OCI-LY7 (cell line): ENCODE data around the gene TOR1A. TPM values are rescaled to one million over a fixed set of nuclear protein-coding genes. Genes with fewer than 3 reads are reported as not detected.

ENCODE experiments used
- BruUV-seq: library from RNA; stranded (reverse); fragments of 400-500 nt; replicated peaks from 2 replicates; lab custom pipeline; 2021; lab: Mats Ljungman, UMichigan
- CTCF ChIA-PET: fragments of 300-600 bp; sonication (Branson Sonifier 250); formaldehyde crosslinking; loops from one replicate; lab custom pipeline; 2022; ENCODE audit warnings: antibody characterized with exemption; ENCODE audit not compliant: unreplicated experiment; lab: Charles Lee
- POLR2A ChIA-PET: fragments of 300-600 bp; sonication (Branson Sonifier 250); formaldehyde crosslinking; loops from one replicate; lab custom pipeline; 2022; ENCODE audit warnings: antibody characterized with exemption; lab: Charles Lee
- DNase-seq: peaks from one replicate; pipeline ENCODE4 v3.0.0-alpha.2; 2015; ENCODE audit warnings: low spot score
- H2AFZ ChIP-seq: fragments of 200-600 bp; sonication (generic), shearing (Covaris generic); 2 replicates; pipeline ENCODE4 v1.6.1; 2014; ENCODE audit warnings: mild to moderate bottlenecking, antibody characterized with exemption, low read length, moderate library complexity
- H3K27ac ChIP-seq: fragments of 200-600 bp; sonication (generic); 2 replicates; pipeline ENCODE4 v1.5.1; 2014; ENCODE audit warnings: mixed run types, low read depth, mild to moderate bottlenecking, moderate library complexity, low read length, inconsistent platforms; ENCODE audit not compliant: poor library complexity, severe bottlenecking
- H3K36me3 ChIP-seq: fragments of 200-600 bp; sonication (generic); 2 replicates; pipeline ENCODE4 v1.6.1; 2014; ENCODE audit warnings: mild to moderate bottlenecking, antibody characterized with exemption, low read length, moderate library complexity, mixed read lengths; ENCODE audit not compliant: insufficient read depth
- H3K4me1 ChIP-seq: fragments of 200-600 bp; sonication (generic); 2 replicates; pipeline ENCODE4 v1.5.1; 2014; ENCODE audit warnings: mild to moderate bottlenecking, low read length; ENCODE audit not compliant: insufficient read depth, poor library complexity, severe bottlenecking
- H3K4me2 ChIP-seq: fragments of 200-600 bp; sonication (generic); 2 replicates; pipeline ENCODE4 v1.6.1; 2014; ENCODE audit warnings: mild to moderate bottlenecking, low read length
- H3K4me3 ChIP-seq: fragments of 200-600 bp; sonication (generic); 2 replicates; pipeline ENCODE4 v1.5.1; 2014; ENCODE audit warnings: mild to moderate bottlenecking, low read depth, low read length; ENCODE audit not compliant: poor library complexity, severe bottlenecking
- H3K79me2 ChIP-seq: fragments of 200-600 bp; sonication (generic); 2 replicates; pipeline ENCODE4 v1.6.1; 2016; ENCODE audit warnings: low read depth, mild to moderate bottlenecking, low read length, moderate library complexity, mixed read lengths; ENCODE audit not compliant: insufficient read depth
- H3K9me2 ChIP-seq: fragments of 200-600 bp; sonication (generic); 2 replicates; pipeline ENCODE4 v1.6.1; 2016; ENCODE audit warnings: mild to moderate bottlenecking, low read length, mixed read lengths; ENCODE audit not compliant: insufficient read depth
- H3K9me3 ChIP-seq: fragments of 200-600 bp; sonication (generic); 2 replicates; pipeline ENCODE4 v1.6.1; 2014; ENCODE audit warnings: mild to moderate bottlenecking, mixed run types, low read length, mixed read lengths
- H4K20me1 ChIP-seq: fragments of 200-600 bp; sonication (generic); 2 replicates; pipeline ENCODE4 v1.6.1; 2014; ENCODE audit warnings: mild to moderate bottlenecking, antibody characterized with exemption, low read length, moderate library complexity, mixed read lengths; ENCODE audit not compliant: insufficient read depth
- EZH2phosphoT487 ChIP-seq: fragments of 200-600 bp; sonication (generic); IDR thresholded peaks from 2 replicates; pipeline ENCODE4 v1.6.1; 2018; ENCODE audit warnings: low read depth, borderline replicate concordance, mild to moderate bottlenecking, mixed run types, antibody characterized with exemption, low read length, moderate library complexity, mixed read lengths
- intact Hi-C: fragments of 100-400 bp; cut with micrococcal nuclease; formaldehyde crosslinking; loops from one replicate; pipeline ENCODE4 v1.10.0; 2022; ENCODE audit not compliant: unreplicated experiment
- total RNA-seq, 2 experiments: library from RNA; depleted of rRNA in 1 of 2; stranded (reverse); fragments of >200 nt in 1 of 2; shearing (Covaris generic) in 1 of 2; gene quantifications; 2 replicates each; pipeline ENCODE4 v1.2.3, GENCODE V29; 2014 to 2022
- TF ChIP-seq, protein P1 (sequence below): fragments of 200-600 bp; sonication (generic); conservative IDR thresholded peaks from 2 replicates; pipeline ENCODE4 v1.5.1; 2014; ENCODE audit warnings: mild to moderate bottlenecking, antibody characterized with exemption, low read length, moderate library complexity, mixed read lengths

The TOR1A gene
- total RNA-seq, 2 experiments from 2014 or later = 32.7 to 37.0 TPM

DNA sequence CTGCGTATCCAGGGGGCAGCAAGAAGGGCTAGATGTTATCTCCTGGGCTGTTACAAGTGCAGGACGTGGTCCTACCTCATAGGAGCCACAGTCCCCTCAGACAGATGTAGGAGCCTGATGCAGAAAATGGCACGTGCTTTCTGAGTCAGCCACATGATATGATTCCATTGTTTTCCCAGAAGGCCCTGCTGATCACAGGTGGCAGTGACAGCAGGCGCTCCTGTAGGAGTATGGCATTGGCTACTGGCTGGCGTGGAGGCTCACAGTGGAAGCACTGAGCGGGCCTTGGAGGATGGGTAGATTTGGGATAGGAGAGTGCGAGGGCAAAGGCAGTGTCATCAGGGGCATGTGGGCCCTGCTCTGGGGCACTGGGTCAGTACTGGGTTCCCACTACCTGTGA is 33.3 kb upstream of the TOR1A start:
- DNase-seq = no peak
- H3K36me3 ChIP-seq = peaks cover 41% of the 10 kb centered on the region
- H3K4me3 ChIP-seq = no peak overlapping the region
- TF ChIP-seq, protein P1, sequence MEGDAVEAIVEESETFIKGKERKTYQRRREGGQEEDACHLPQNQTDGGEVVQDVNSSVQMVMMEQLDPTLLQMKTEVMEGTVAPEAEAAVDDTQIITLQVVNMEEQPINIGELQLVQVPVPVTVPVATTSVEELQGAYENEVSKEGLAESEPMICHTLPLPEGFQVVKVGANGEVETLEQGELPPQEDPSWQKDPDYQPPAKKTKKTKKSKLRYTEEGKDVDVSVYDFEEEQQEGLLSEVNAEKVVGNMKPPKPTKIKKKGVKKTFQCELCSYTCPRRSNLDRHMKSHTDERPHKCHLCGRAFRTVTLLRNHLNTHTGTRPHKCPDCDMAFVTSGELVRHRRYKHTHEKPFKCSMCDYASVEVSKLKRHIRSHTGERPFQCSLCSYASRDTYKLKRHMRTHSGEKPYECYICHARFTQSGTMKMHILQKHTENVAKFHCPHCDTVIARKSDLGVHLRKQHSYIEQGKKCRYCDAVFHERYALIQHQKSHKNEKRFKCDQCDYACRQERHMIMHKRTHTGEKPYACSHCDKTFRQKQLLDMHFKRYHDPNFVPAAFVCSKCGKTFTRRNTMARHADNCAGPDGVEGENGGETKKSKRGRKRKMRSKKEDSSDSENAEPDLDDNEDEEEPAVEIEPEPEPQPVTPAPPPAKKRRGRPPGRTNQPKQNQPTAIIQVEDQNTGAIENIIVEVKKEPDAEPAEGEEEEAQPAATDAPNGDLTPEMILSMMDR = no peak
- TF ChIP-seq EZH2phosphoT487 = no peak
- H3K27ac ChIP-seq = no peak overlapping the region
- no peaks in the 10 kb centered on the region for H3K9me2 ChIP-seq
- no peaks in the 10 kb centered on the region for H3K9me3 ChIP-seq
- ChIA-PET POLR2A (interaction anchor here (0.6 kb wide), 1 partner anchor 264 kb away, joined by 3 read pairs; no protein-coding TSS in a partner anchor), CTCF (no interaction called here)
- H3K4me1 ChIP-seq = no peaks in the 10 kb centered on the region
- no peak overlapping the region for H3K4me2 ChIP-seq
- no TSS peak for BruUV-seq
- no peaks in the 10 kb centered on the region for H4K20me1 ChIP-seq
- no peak overlapping the region for H2AFZ ChIP-seq
- H3K79me2 ChIP-seq = no peaks in the 10 kb centered on the region
- intact Hi-C loops = no loop called here

DNA sequence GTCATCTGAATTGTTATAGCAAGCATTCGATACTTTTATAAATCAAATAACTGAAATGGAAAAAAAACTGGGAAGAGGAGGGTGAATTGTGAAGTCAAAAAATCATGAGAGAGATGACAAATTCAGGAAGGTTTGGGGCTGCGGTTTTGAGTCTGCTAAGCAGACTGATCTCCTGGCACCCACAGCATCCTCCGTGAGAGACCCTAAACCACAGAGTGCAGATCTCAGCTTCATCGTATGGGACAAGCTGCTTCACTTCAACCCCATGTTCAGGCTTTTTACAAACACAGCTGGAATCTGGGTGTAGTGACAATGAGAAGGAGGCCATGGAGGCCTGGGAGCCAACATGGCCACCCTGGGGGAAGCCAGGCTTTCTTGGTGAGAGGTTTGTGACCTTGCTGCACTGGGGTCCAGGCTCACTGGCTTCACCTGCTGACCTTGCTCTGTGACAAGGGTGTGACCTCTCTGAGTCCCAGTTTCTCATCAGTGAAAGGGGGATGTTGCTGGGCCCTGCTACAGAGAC is 30.7 kb upstream of the TOR1A start:
- no peak for DNase-seq
- Histone ChIP-seq H3K9me2 (no peaks in the 10 kb centered on the region), H3K79me2 (no peaks in the 10 kb centered on the region), H2AFZ (no peak overlapping the region), H3K4me2 (no peak overlapping the region), H3K36me3 (peaks cover 27% of the 10 kb centered on the region), H3K27ac (no peak overlapping the region), H3K9me3 (no peaks in the 10 kb centered on the region), H3K4me1 (no peaks in the 10 kb centered on the region), H4K20me1 (no peaks in the 10 kb centered on the region), H3K4me3 (no peak overlapping the region)
- TF ChIP-seq, protein P1 = no peak
- TF ChIP-seq EZH2phosphoT487 = no peak
- CTCF ChIA-PET = no interaction called here
- POLR2A ChIA-PET = no interaction called here
- intact Hi-C loops = no loop called here
- no TSS peak for BruUV-seq

DNA sequence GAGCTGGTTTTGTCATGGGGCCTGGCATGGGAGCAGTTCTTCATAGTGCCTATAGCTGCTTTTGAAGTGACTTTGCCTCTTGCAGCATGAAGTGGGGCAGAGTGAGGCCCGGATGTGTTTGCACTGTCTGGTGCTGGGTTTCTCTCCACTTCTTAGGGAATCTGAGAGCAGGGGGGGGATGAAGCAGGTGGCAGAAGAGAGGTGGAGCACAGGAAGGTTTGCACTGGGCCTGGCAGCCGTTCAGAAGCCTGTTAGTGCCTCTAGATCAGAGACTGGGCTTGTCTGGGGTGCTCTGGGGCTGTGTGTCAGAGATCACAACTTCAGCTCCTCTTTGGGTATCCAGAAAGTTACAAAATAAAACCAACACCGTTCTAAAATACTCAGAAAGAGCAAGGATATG is 29.7 kb upstream of the TOR1A start:
- intact Hi-C loops = no loop called here
- Histone ChIP-seq H2AFZ (no peak overlapping the region), H3K4me2 (no peak overlapping the region), H3K79me2 (no peaks in the 10 kb centered on the region), H3K27ac (no peak overlapping the region), H4K20me1 (no peaks in the 10 kb centered on the region), H3K4me3 (no peak overlapping the region), H3K9me3 (no peaks in the 10 kb centered on the region), H3K4me1 (no peaks in the 10 kb centered on the region), H3K36me3 (peaks cover 27% of the 10 kb centered on the region), H3K9me2 (no peaks in the 10 kb centered on the region)
- no TSS peak for BruUV-seq
- DNase-seq = no peak
- POLR2A ChIA-PET = no interaction called here
- CTCF ChIA-PET = no interaction called here
- TF ChIP-seq, protein P1 = no peak
- TF ChIP-seq EZH2phosphoT487 = no peak
